Measurements from ENCODE around the gene KLK2. TPM values are rescaled to one million over a fixed set of nuclear protein-coding genes. Genes with fewer than 3 reads are reported as not detected.

The KLK2 gene
- total RNA-seq, 1 experiment from 2014 or later: not detected

GRCh38 chr19:50880241-50880640 is 7.0 kb downstream of the KLK2 start:
- Histone ChIP-seq H3K27ac (ENCODE audit: low read length) (no peak overlapping the region), H3K27me3 (ENCODE audit: control insufficient read depth, insufficient read depth, low read length) (peaks cover 7% of the 10 kb centered on the region; the same call in 1 of the 2 replicates), H3K9me3 (ENCODE audit: control insufficient read depth, insufficient read depth, low read depth, low read length) (no peaks in the 10 kb centered on the region), H3K4me1 (ENCODE audit: control insufficient read depth, insufficient read depth, low read length) (no peaks in the 10 kb centered on the region), H3K36me3 (ENCODE audit: control insufficient read depth, insufficient read depth, low read length) (no peaks in the 10 kb centered on the region), H3K4me3 (ENCODE audit: low read depth in 2 of 2, low read length in 2 of 2) (no peak overlapping the region)
- no peak for ATAC-seq
- TF ChIP-seq POLR2AphosphoS5 (IDR thresholded peaks at IDR 0.05; ENCODE audit: low read depth, low read length) (no peak), REST (IDR thresholded peaks at IDR 0.05; ENCODE audit: insufficient read depth in 1 of 2, low read depth in 2 of 2, low read length in 1 of 2) (no peak), TCF7L2 (IDR thresholded peaks at IDR 0.05; ENCODE audit: low read depth, low read length) (no peak), CTCF (IDR thresholded peaks at IDR 0.05) (no peak), SIN3A (IDR thresholded peaks at IDR 0.05; ENCODE audit: borderline replicate concordance, insufficient read depth, low read depth, low read length) (no peak)
- intact Hi-C loops (cut with micrococcal nuclease; ENCODE audit: unreplicated experiment) (no loop called here), in situ Hi-C loops (cut with HindIII; ENCODE audit: low pct_unique_long_range_greater_than_20kb, low sequenced_read_pairs) (no loop called here)
- BruUV-seq (replicated peaks): no TSS peak
- no peak for DNase-seq (ENCODE audit: low read depth, low spot score)
- CTCF ChIA-PET: no interaction called here
- POLR2A ChIA-PET: no interaction called here

- H3K27me3 ChIP-seq (ENCODE audit: control insufficient read depth, insufficient read depth, low read length): peaks cover 8% of the 10 kb centered on the region; the same call in 1 of the 2 replicates
- no TSS peak for BruUV-seq (replicated peaks)
- ATAC-seq (no peak), DNase-seq (ENCODE audit: low read depth, low spot score) (no peak)
- CTCF ChIA-PET: no interaction called here
- H3K4me1 ChIP-seq (ENCODE audit: control insufficient read depth, insufficient read depth, low read length): no peaks in the 10 kb centered on the region
- no peak overlapping the region for H3K4me3 ChIP-seq (ENCODE audit: low read depth in 2 of 2, low read length in 2 of 2)
- H3K27ac ChIP-seq (ENCODE audit: low read length): no peak overlapping the region
- no peak for TF ChIP-seq TCF7L2 (IDR thresholded peaks at IDR 0.05; ENCODE audit: low read depth, low read length)
- TF ChIP-seq CTCF (IDR thresholded peaks at IDR 0.05): peak; percentile 15; the same call in 1 of the 2 replicates
- TF ChIP-seq POLR2AphosphoS5 (IDR thresholded peaks at IDR 0.05; ENCODE audit: low read depth, low read length): no peak
- POLR2A ChIA-PET: no interaction called here
- no peaks in the 10 kb centered on the region for H3K9me3 ChIP-seq (ENCODE audit: control insufficient read depth, insufficient read depth, low read depth, low read length)
- in situ Hi-C loops (cut with HindIII; ENCODE audit: low pct_unique_long_range_greater_than_20kb, low sequenced_read_pairs): no loop called here
- intact Hi-C loops (cut with micrococcal nuclease; ENCODE audit: unreplicated experiment): no loop called here
- H3K36me3 ChIP-seq (ENCODE audit: control insufficient read depth, insufficient read depth, low read length): no peaks in the 10 kb centered on the region
These were observed 8.9 kb downstream of the KLK2 start for GRCh38 chr19:50882188-50882587.

Measured in Panc1 (cell line).